ENCODE results near the gene ACOX2.

- no peak for TF ChIP-seq EZH2 (IDR thresholded peaks at IDR 0.05)
- no peak for TF ChIP-seq POLR2AphosphoS5 (IDR thresholded peaks at IDR 0.05; ENCODE audit: borderline replicate concordance, low read depth, low read length)
- no peak for TF ChIP-seq FOXP2 (optimal IDR thresholded peaks at IDR 0.05; ENCODE audit: control extremely low read depth, extremely low read length, insufficient read depth)
Measured at GRCh38 chr3:58557491-58557890, 20.5 kb upstream of the ACOX2 start.
